Measurements from ENCODE around the gene TRIM62. TPM values are rescaled to one million over a fixed set of nuclear protein-coding genes. Genes with fewer than 3 reads are reported as not detected.

Gene TRIM62
- total and polyA plus RNA-seq, 2 experiments from 2014 or later, result 2.9 to 18.9 TPM

GRCh38 chr1:33117440-33118085, 64.3 kb downstream of the TRIM62 start (continued):
- TF ChIP-seq REST (IDR thresholded peaks at IDR 0.05; ENCODE audit: unreplicated experiment), result no peak
- no peak for TF ChIP-seq JUNB (IDR thresholded peaks at IDR 0.05; ENCODE audit: unreplicated experiment)
- TF ChIP-seq POLR2AphosphoS5 (IDR thresholded peaks at IDR 0.05; ENCODE audit: low read depth), result no peak
- TF ChIP-seq ZNF331 (CRISPR knock-in tag; IDR thresholded peaks at IDR 0.05; ENCODE audit: low read depth), result no peak
- no peak for TF ChIP-seq ETS1 (IDR thresholded peaks at IDR 0.05)
- TF ChIP-seq ZNF114 (CRISPR knock-in tag; IDR thresholded peaks at IDR 0.05), result no peak
- no peak for TF ChIP-seq CREB1 (CRISPR knock-in tag; IDR thresholded peaks at IDR 0.05; ENCODE audit: low read depth)
- TF ChIP-seq CTCF (conservative IDR thresholded peaks at IDR 0.05; ENCODE audit: low read depth in 2 of 2), result no peak

- no peak overlapping the region for H3K4me3 Mint-ChIP-seq
- Histone ChIP-seq H3F3A (replicated peaks; ENCODE audit: low read depth) (no peaks in the 10 kb centered on the region), H3K4me2 (no peak overlapping the region), H3K27ac (ENCODE audit: low read depth) (no peak overlapping the region), H3K79me2 (replicated peaks; ENCODE audit: insufficient read depth) (no peaks in the 10 kb centered on the region), H3K36me3 (ENCODE audit: insufficient read depth) (no peaks in the 10 kb centered on the region), H3K9me2 (ENCODE audit: insufficient read depth) (no peaks in the 10 kb centered on the region), H4K20me1 (replicated peaks; ENCODE audit: insufficient read depth) (no peaks in the 10 kb centered on the region), H3K4me1 (ENCODE audit: insufficient read depth) (no peaks in the 10 kb centered on the region), H3K4me3 (no peak overlapping the region), H3K27me3 (ENCODE audit: insufficient read depth) (no peaks in the 10 kb centered on the region), H2AFZ (no peak overlapping the region)
- TF ChIP-seq ZNF114 (CRISPR knock-in tag; IDR thresholded peaks at IDR 0.05) (no peak), CTCF (conservative IDR thresholded peaks at IDR 0.05; ENCODE audit: low read depth in 2 of 2) (peak; percentile 51 to 67)
- no peak overlapping the region for H3K27ac Mint-ChIP-seq
- DNase-seq (ENCODE audit: low spot score), result no peak
- H3K4me1 Mint-ChIP-seq, result no peaks in the 10 kb centered on the region
- H3K27me3 Mint-ChIP-seq (ENCODE audit: insufficient read depth, low read depth, poor library complexity), result no peaks in the 10 kb centered on the region
- no peaks in the 10 kb centered on the region for H3K9me3 Mint-ChIP-seq
- no peak; the same call in 2 of the 3 replicates for ATAC-seq
- H3K36me3 Mint-ChIP-seq (ENCODE audit: low read depth), result no peaks in the 10 kb centered on the region
Measured at GRCh38 chr1:33111965-33112364, 69.9 kb downstream of the TRIM62 start.

Measured in GM23338 (cell line).